ENCODE results near the gene SRP68.

DNA sequence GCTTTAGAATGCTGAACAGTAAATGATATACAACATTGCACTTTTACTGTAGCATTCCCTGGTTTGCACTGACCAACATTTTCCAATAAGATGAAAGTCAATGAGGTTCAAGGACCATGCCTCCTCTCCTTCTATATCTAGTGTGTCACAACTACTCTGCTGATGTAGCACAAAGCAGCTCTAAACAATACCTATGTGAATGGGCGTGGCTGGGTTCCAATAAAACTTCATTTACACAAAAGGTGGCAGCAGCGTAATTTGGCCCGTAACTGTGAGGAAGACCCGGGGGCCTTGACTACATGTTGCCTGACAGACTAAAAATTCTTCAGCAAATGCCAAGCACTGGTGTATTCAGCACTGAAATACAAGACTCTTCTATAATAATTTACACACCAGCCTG, 6.5 kb downstream of the SRP68 start:
- TF ChIP-seq, protein P1, sequence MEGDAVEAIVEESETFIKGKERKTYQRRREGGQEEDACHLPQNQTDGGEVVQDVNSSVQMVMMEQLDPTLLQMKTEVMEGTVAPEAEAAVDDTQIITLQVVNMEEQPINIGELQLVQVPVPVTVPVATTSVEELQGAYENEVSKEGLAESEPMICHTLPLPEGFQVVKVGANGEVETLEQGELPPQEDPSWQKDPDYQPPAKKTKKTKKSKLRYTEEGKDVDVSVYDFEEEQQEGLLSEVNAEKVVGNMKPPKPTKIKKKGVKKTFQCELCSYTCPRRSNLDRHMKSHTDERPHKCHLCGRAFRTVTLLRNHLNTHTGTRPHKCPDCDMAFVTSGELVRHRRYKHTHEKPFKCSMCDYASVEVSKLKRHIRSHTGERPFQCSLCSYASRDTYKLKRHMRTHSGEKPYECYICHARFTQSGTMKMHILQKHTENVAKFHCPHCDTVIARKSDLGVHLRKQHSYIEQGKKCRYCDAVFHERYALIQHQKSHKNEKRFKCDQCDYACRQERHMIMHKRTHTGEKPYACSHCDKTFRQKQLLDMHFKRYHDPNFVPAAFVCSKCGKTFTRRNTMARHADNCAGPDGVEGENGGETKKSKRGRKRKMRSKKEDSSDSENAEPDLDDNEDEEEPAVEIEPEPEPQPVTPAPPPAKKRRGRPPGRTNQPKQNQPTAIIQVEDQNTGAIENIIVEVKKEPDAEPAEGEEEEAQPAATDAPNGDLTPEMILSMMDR (IDR thresholded peaks at IDR 0.05; ENCODE audit: insufficient read depth, low read depth, low read length): no peak
- TF ChIP-seq EZH2 (IDR thresholded peaks at IDR 0.05; ENCODE audit: insufficient read depth, low read length): no peak

Data from astrocyte (in vitro differentiated cells and primary cell).